Mesendoderm (in vitro differentiated cells): Measurements from ENCODE around the gene FCN3. TPM values are rescaled to one million over a fixed set of nuclear protein-coding genes. Genes with fewer than 3 reads are reported as not detected.

Source experiments
- DNase-seq: peaks from one replicate; pipeline ENCODE4 v3.0.0; 2013
- H2AK5ac ChIP-seq: 2 replicates; pipeline ENCODE4 v1.6.1; 2013; ENCODE audit warnings: low read length, inconsistent platforms
- H2BK120ac ChIP-seq: 2 replicates; pipeline ENCODE4 v1.6.1; 2013; ENCODE audit warnings: low read depth, mild to moderate bottlenecking, low read length, moderate library complexity, mixed read lengths
- H2BK15ac ChIP-seq: replicated peaks from 2 replicates; pipeline ENCODE4 v1.6.1; 2013; ENCODE audit warnings: low read depth, mild to moderate bottlenecking, moderate library complexity
- H2BK5ac ChIP-seq: 2 replicates; pipeline ENCODE4 v1.6.1; 2013; ENCODE audit warnings: low read length, inconsistent platforms
- H3K18ac ChIP-seq: 2 replicates; pipeline ENCODE4 v1.6.1; 2013; ENCODE audit warnings: mild to moderate bottlenecking, low read length, mixed read lengths
- H3K23ac ChIP-seq: one replicate; pipeline ENCODE4 v1.6.1; 2013; ENCODE audit warnings: low read length
- H3K27ac ChIP-seq: 2 replicates; pipeline ENCODE4 v1.5.1; 2013; ENCODE audit warnings: low read depth, mild to moderate bottlenecking, inconsistent platforms, low read length, moderate library complexity
- H3K27me3 ChIP-seq: 2 replicates; pipeline ENCODE4 v1.6.1; 2013; ENCODE audit warnings: low read length, control low read depth, mild to moderate bottlenecking, inconsistent platforms; ENCODE audit not compliant: insufficient read depth, poor library complexity
- H3K36me3 ChIP-seq: 2 replicates; pipeline ENCODE4 v1.6.1; 2013; ENCODE audit warnings: low read length, inconsistent platforms; ENCODE audit not compliant: control insufficient read depth, insufficient read depth
- H3K4ac ChIP-seq: one replicate; pipeline ENCODE4 v1.6.1; 2013; ENCODE audit warnings: low read depth, mild to moderate bottlenecking, low read length, moderate library complexity
- H3K4me1 ChIP-seq: 2 replicates; pipeline ENCODE4 v1.6.1; 2013; ENCODE audit warnings: low read depth, low read length, inconsistent platforms; ENCODE audit not compliant: control insufficient read depth
- H3K4me2 ChIP-seq: 2 replicates; pipeline ENCODE4 v1.6.1; 2013; ENCODE audit warnings: low read length
- H3K4me3 ChIP-seq: 2 replicates; pipeline ENCODE4 v1.5.1; 2013; ENCODE audit warnings: mild to moderate bottlenecking, low read length
- H3K56ac ChIP-seq: one replicate; pipeline ENCODE4 v1.6.1; 2013; ENCODE audit warnings: low read length
- H3K79me1 ChIP-seq: 2 replicates; pipeline ENCODE4 v1.6.1; 2013; ENCODE audit warnings: low read length, inconsistent platforms
- H3K79me2 ChIP-seq: 2 replicates; pipeline ENCODE4 v1.6.1; 2013; ENCODE audit warnings: mild to moderate bottlenecking, low read length; ENCODE audit not compliant: control insufficient read depth, insufficient read depth
- H3K9ac ChIP-seq: 2 replicates; pipeline ENCODE4 v1.6.1; 2013; ENCODE audit warnings: low read length, inconsistent platforms
- H4K5ac ChIP-seq: one replicate; pipeline ENCODE4 v1.6.1; 2013; ENCODE audit warnings: low read length
- H4K8ac ChIP-seq: one replicate; pipeline ENCODE4 v1.6.1; 2013; ENCODE audit warnings: low read depth, mild to moderate bottlenecking, control low read depth, low read length, moderate library complexity
- WGBS: extraction: QIAGEN DNeasy Blood & Tissue Kit; methylation state at CpG from one replicate; pipeline ENCODE4 v1.1.7; 2013; ENCODE audit warnings: low lambda C conversion rate, missing lambda C conversion rate; ENCODE audit not compliant: insufficient coverage; ENCODE audit errors: extremely low coverage; 5-methylcytosine and 5-hydroxymethylcytosine counted together
- small RNA-seq: library from polyadenylated mRNA; stranded (forward); fragments of <200 nt; extraction: miRNeasy Mini kit (QIAGEN cat#:217004); gene quantifications from one replicate; pipeline ENCODE3, GENCODE V24; 2013; ENCODE audit not compliant: insufficient read depth

FCN3 gene

GRCh38 chr1:27322569-27323240, 51.9 kb downstream of the FCN3 start:
- Histone ChIP-seq H3K36me3 (peaks cover 3% of the 10 kb centered on the region), H3K4me3 (peak overlapping the region; percentile 89), H3K4ac (no peak overlapping the region), H3K23ac (peak overlapping the region; percentile 52), H4K8ac (no peak overlapping the region), H3K27me3 (no peaks in the 10 kb centered on the region), H2BK120ac (no peak overlapping the region), H3K79me2 (peaks cover 32% of the 10 kb centered on the region), H3K18ac (peak overlapping the region; percentile 21), H3K4me1 (peaks cover 4% of the 10 kb centered on the region), H3K4me2 (peak overlapping the region; percentile 73), H2BK5ac (peak overlapping the region; percentile 17), H2BK15ac (no peak overlapping the region), H3K56ac (peak overlapping the region; percentile 95), H4K5ac (peak overlapping the region; percentile 23), H3K79me1 (peaks cover 22% of the 10 kb centered on the region), H2AK5ac (no peak overlapping the region), H3K9ac (peak overlapping the region; percentile 87), H3K27ac (no peak overlapping the region)
- no peak for DNase-seq
- WGBS = no CpG with 5 or more reads among the region's 10 CpGs

- DNase-seq = peak; percentile 98
- H4K8ac ChIP-seq = no peak within 1 kb of the TSS
- peak within 1 kb of the TSS; percentile 95 for H3K56ac ChIP-seq
- peak within 1 kb of the TSS; percentile 17 for H2BK5ac ChIP-seq
- peak within 1 kb of the TSS; percentile 73 for H3K4me2 ChIP-seq
- H3K79me1 ChIP-seq = peaks cover 22% of the 10 kb centered on the region
- H2BK120ac ChIP-seq = no peak within 1 kb of the TSS
- H3K4ac ChIP-seq = no peak within 1 kb of the TSS
- peak within 1 kb of the TSS; percentile 23 for H4K5ac ChIP-seq
- peak within 1 kb of the TSS; percentile 87 for H3K9ac ChIP-seq
- peak within 1 kb of the TSS; percentile 52 for H3K23ac ChIP-seq
- H2BK15ac ChIP-seq = no peak within 1 kb of the TSS
- H3K79me2 ChIP-seq = peaks cover 32% of the 10 kb centered on the region
- WGBS = no CpG with 5 or more reads among the region's 67 CpGs
- peaks cover 3% of the 10 kb centered on the region for H3K36me3 ChIP-seq
- H3K27ac ChIP-seq = no peak within 1 kb of the TSS
- peak within 1 kb of the TSS; percentile 21 for H3K18ac ChIP-seq
- no peak within 1 kb of the TSS for H2AK5ac ChIP-seq
- H3K4me1 ChIP-seq = peaks cover 4% of the 10 kb centered on the region
- peak within 1 kb of the TSS; percentile 89 for H3K4me3 ChIP-seq
- H3K27me3 ChIP-seq = no peaks in the 10 kb centered on the region
These were observed 52.6 kb downstream of the FCN3 start, which contains the start of gene TMEM222 for GRCh38 chr1:27321813-27322568. TSS of gene TMEM222 (plus strand) at chr1:27322163. CDS start at chr1:27322198, 35 bp downstream.

Small RNAs within 50 kb of the gene (small RNA-seq; reads per million reads assigned to genes)
- gene RNU6-48P = not detected
